HCT116 (cell line): ENCODE results near the gene NPSR1. TPM values are rescaled to one million over a fixed set of nuclear protein-coding genes. Genes with fewer than 3 reads are reported as not detected.

Source experiments
- ATAC-seq: fragments of 200-7000 bp; cut with Tn5 transposase; 2 replicates; pipeline ENCODE4 v1.9.1; 2020; ENCODE audit warnings: mild to moderate bottlenecking, moderate library complexity
- BruUV-seq: library from RNA; stranded (reverse); fragments of 400-500 nt; replicated peaks from 2 replicates; lab custom pipeline; 2021; lab: Mats Ljungman, UMichigan
- CTCF ChIA-PET: fragments of 300-600 bp; sonication (Branson Sonifier 250); formaldehyde crosslinking; loops from one replicate; lab custom pipeline; 2021; ENCODE audit warnings: antibody characterized with exemption; lab: Charles Lee
- POLR2A ChIA-PET: fragments of 300-600, 350-600 bp; sonication (Branson Sonifier 250); formaldehyde crosslinking; loops from one replicate; lab custom pipeline; 2021; ENCODE audit warnings: antibody characterized with exemption; lab: Charles Lee
- RAD21 ChIA-PET, 2 experiments: fragments of 300-600 bp; sonication (Branson Sonifier 250); formaldehyde crosslinking; loops; one replicate each; lab custom pipeline; 2023; ENCODE audit warnings: low total read pairs in 2 of 2; ENCODE audit not compliant: uncharacterized antibody in 2 of 2, unreplicated experiment in 2 of 2, low non-redundant PET in 1 of 2; lab: Charles Lee
- DNase-seq: peaks from one replicate; pipeline ENCODE4 v3.0.0-alpha.2; 2010; ENCODE audit warnings: low read depth, low spot score
- H2AFZ ChIP-seq: fragments of 200-600 bp; shearing (Covaris generic), sonication (generic); 2 replicates; pipeline ENCODE4 v1.6.1; 2017; ENCODE audit warnings: low read depth, mixed run types, mixed read lengths, antibody characterized with exemption, low read length; ENCODE audit not compliant: poor library complexity, severe bottlenecking
- H3K27ac ChIP-seq: 2 replicates; pipeline ENCODE4 v1.5.1; 2012; ENCODE audit warnings: low read depth, low read length
- H3K27me3 ChIP-seq: fragments of 200-600 bp; sonication (generic); 2 replicates; pipeline ENCODE4 v1.6.1; 2016; ENCODE audit warnings: mixed run types, low read length, mixed read lengths; ENCODE audit not compliant: insufficient read depth
- H3K36me3 ChIP-seq, 2 experiments: fragments of 200-500 bp in 1 of 2; fragments of 200-600 bp in 1 of 2; sonication (Bioruptor generic) in 1 of 2; sonication (generic) in 1 of 2; 2 replicates each; pipeline versions ENCODE4 v1.5.1 to v1.6.1; 2014 to 2016; ENCODE audit warnings: low read length in 2 of 2, inconsistent platforms in 1 of 2, mixed read lengths in 1 of 2, mixed run types in 1 of 2; ENCODE audit not compliant: insufficient read depth in 2 of 2, control insufficient read depth in 1 of 2
- H3K4me1 ChIP-seq, 2 experiments: fragments of 200-600 bp in 1 of 2; sonication (generic) in 1 of 2; 2 replicates each; pipeline versions ENCODE4 v1.5.1 to v1.6.1; 2012 to 2017; ENCODE audit warnings: low read length in 2 of 2, inconsistent platforms in 1 of 2, mild to moderate bottlenecking in 1 of 2, mixed read lengths in 1 of 2, mixed run types in 1 of 2, moderate library complexity in 1 of 2; ENCODE audit not compliant: insufficient read depth in 2 of 2, control insufficient read depth in 1 of 2
- H3K4me2 ChIP-seq: fragments of 200-600 bp; sonication (generic); 2 replicates; pipeline ENCODE4 v1.6.1; 2017; ENCODE audit warnings: mixed run types, low read length, mixed read lengths
- H3K4me3 ChIP-seq, 2 experiments: fragments of 200-600 bp in 1 of 2; sonication (generic) in 1 of 2; replicated peaks in 1 of 2; 2 replicates each; pipeline ENCODE4 v1.5.1; 2011 to 2016; ENCODE audit warnings: low read length in 2 of 2, control low read depth in 1 of 2, low read depth in 1 of 2, mild to moderate bottlenecking in 1 of 2, mixed read lengths in 1 of 2, mixed run types in 1 of 2
- H3K79me2 ChIP-seq: fragments of 200-600 bp; sonication (generic); 2 replicates; pipeline ENCODE4 v1.6.1; 2017; ENCODE audit warnings: mild to moderate bottlenecking, mixed run types, low read length, moderate library complexity, mixed read lengths; ENCODE audit not compliant: insufficient read depth
- H3K9ac ChIP-seq: fragments of 200-600 bp; sonication (generic); 2 replicates; pipeline ENCODE4 v1.6.1; 2016; ENCODE audit warnings: low read length, mixed read lengths
- H3K9me2 ChIP-seq: fragments of 200-600 bp; sonication (generic), shearing (Covaris generic); 2 replicates; pipeline ENCODE4 v1.6.1; 2017; ENCODE audit warnings: mixed run types, mild to moderate bottlenecking, moderate library complexity; ENCODE audit not compliant: insufficient read depth
- H3K9me3 ChIP-seq, 2 experiments: fragments of 200-500 bp in 1 of 2; fragments of 200-600 bp in 1 of 2; sonication (Bioruptor generic) in 1 of 2; sonication (generic) in 1 of 2; 2 replicates each; pipeline ENCODE4 v1.6.1; 2014 to 2017; ENCODE audit warnings: low read length in 2 of 2, mixed read lengths in 2 of 2, inconsistent platforms in 1 of 2, low read depth in 1 of 2, mild to moderate bottlenecking in 1 of 2, mixed run types in 1 of 2, moderate library complexity in 1 of 2; ENCODE audit not compliant: control insufficient read depth in 1 of 2, insufficient read depth in 1 of 2
- H4K20me1 ChIP-seq: fragments of 200-600 bp; sonication (generic), shearing (Covaris generic); 2 replicates; pipeline ENCODE4 v1.6.1; 2017; ENCODE audit warnings: mixed run types, mild to moderate bottlenecking, moderate library complexity; ENCODE audit not compliant: insufficient read depth
- CEBPB ChIP-seq: IDR thresholded peaks from 2 replicates; pipeline ENCODE4 v1.6.1; 2012; ENCODE audit warnings: low read depth
- CTCF ChIP-seq, 3 experiments: fragments of 200-600 bp in 1 of 3; sonication (generic) in 1 of 3; IDR thresholded peaks in 2 of 3; conservative IDR thresholded peaks in 1 of 3; 2 replicates each; pipeline ENCODE4 v1.5.1; 2012 to 2017; ENCODE audit warnings: low read depth in 2 of 3, low read length in 2 of 3, antibody characterized with exemption in 1 of 3, borderline replicate concordance in 1 of 3, control low read depth in 1 of 3, mild to moderate bottlenecking in 1 of 3, mixed read lengths in 1 of 3, mixed run types in 1 of 3, moderate library complexity in 1 of 3; ENCODE audit not compliant: insufficient read depth in 1 of 3
- EGR1 ChIP-seq: IDR thresholded peaks from 2 replicates; pipeline ENCODE4 v1.6.1; 2012; ENCODE audit warnings: low read depth
- ELF1 ChIP-seq: IDR thresholded peaks from 2 replicates; pipeline ENCODE4 v1.6.1; 2012; ENCODE audit warnings: low read depth, borderline replicate concordance
- EZH2 ChIP-seq: fragments of 200-600 bp; sonication (generic); IDR thresholded peaks from 2 replicates; pipeline ENCODE4 v1.6.1; 2017; ENCODE audit warnings: antibody characterized with exemption, mixed run types
- EZH2phosphoT487 ChIP-seq: fragments of 200-600 bp; IDR thresholded peaks from 2 replicates; pipeline ENCODE4 v1.6.1; 2018; ENCODE audit warnings: antibody characterized with exemption, borderline replicate concordance
- JUND ChIP-seq: IDR thresholded peaks from 2 replicates; pipeline ENCODE4 v1.6.1; 2012
- MAX ChIP-seq: IDR thresholded peaks from 2 replicates; pipeline ENCODE4 v1.6.1; 2012
- REST ChIP-seq: IDR thresholded peaks from 2 replicates; pipeline ENCODE4 v1.6.1; 2012; ENCODE audit warnings: low read depth
- YY1 ChIP-seq: IDR thresholded peaks from 2 replicates; pipeline ENCODE4 v1.6.1; 2011; ENCODE audit warnings: low read length, low read depth, moderate library complexity, mild to moderate bottlenecking; ENCODE audit not compliant: insufficient replicate concordance; ENCODE audit errors: extremely low read depth
- ZNF274 ChIP-seq: fragments of 200-500 bp; sonication (Bioruptor generic); IDR thresholded peaks from 2 replicates; pipeline ENCODE4 v1.6.1; 2014; ENCODE audit warnings: mild to moderate bottlenecking, low read depth, low read length, inconsistent platforms
- intact Hi-C: fragments of 100-400 bp; cut with micrococcal nuclease; formaldehyde crosslinking; loops from 2 replicates; pipeline ENCODE4 v1.10.0; 2022
- total RNA-seq: library from RNA; stranded (reverse); gene quantifications from one replicate; pipeline ENCODE4 v1.2.1, GENCODE V29; 2021; ENCODE audit not compliant: unreplicated experiment

The NPSR1 gene
- total RNA-seq, 1 experiment from 2014 or later, result not detected

- Histone ChIP-seq H3K79me2 (no peaks in the 10 kb centered on the region), H3K4me3 (no peak overlapping the region), H3K36me3 (no peaks in the 10 kb centered on the region), H3K9me3 (no peaks in the 10 kb centered on the region), H3K9ac (no peak overlapping the region), H4K20me1 (no peaks in the 10 kb centered on the region), H3K9me2 (no peaks in the 10 kb centered on the region), H3K4me2 (no peak overlapping the region), H3K27ac (no peak overlapping the region), H3K27me3 (no peaks in the 10 kb centered on the region), H2AFZ (no peak overlapping the region), H3K4me1 (peaks cover 0 to 3% of the 10 kb centered on the region in 2 experiments; a peak in 1 of 4 replicates)
- intact Hi-C loops, result loop anchor here (10.0 kb wide), 1 partner anchor 59 kb away; no protein-coding TSS in a partner anchor
- ATAC-seq, result no peak
- CTCF ChIA-PET, result no interaction called here
- DNase-seq, result no peak
- TF ChIP-seq EZH2 (no peak), ZNF274 (no peak), CEBPB (no peak), ELF1 (no peak), MAX (no peak), JUND (no peak), YY1 (no peak), REST (no peak), CTCF (IDR thresholded peaks at IDR 0.05 in 2 of 3, conservative IDR thresholded peaks at IDR 0.05 in 1 of 3; ENCODE audit: borderline replicate concordance in 1 of 3, insufficient read depth in 1 of 3, low read depth in 2 of 3, low read length in 2 of 3) (no peak), EGR1 (no peak), EZH2phosphoT487 (no peak)
- RAD21 ChIA-PET, result no interaction called here
- POLR2A ChIA-PET, result no interaction called here
- no TSS peak for BruUV-seq
Observed at GRCh38 chr7:34653787-34654186, 4.2 kb upstream of the NPSR1 start.
